ENCODE measurements around the gene KLK1.
"Not testable (repeated sequence)": the region's sequence is repeated elsewhere in the genome, so short reads cannot be mapped to it uniquely, and the experiment has no call there.

KLK1 gene

DNA sequence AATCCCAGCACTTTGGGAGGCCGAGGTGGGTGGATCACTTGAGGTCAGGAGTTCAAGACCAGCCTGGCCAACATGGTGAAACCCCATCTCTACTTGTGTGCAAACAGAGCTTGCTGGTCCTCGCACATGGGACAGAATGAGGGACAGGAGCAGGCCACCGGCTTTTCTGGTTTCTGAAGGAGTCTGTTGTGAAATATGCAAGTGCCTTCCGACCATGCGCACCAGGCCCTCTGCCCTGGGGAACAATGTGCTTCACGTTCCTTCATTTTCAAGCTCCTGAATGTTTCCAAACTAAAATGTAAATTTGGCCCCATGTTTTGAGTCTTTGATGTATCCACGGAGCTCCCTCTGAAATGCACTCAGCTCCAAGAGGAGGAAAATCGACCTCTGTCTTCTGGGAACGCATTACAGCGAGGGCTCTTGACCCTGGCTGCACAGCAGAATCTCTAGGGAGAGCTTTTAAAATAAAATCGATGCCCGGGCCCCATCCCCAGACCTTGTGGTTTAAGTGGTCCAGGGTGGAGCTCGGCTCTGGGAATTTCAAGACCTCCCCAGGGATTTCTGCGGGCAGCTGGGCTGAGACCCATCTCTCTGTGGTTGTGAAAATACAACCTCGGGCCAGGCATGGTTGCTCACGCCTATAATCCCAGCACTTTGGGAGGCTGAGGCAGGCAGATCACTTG, 42.7 kb downstream of the KLK1 start:
- Histone ChIP-seq H3K4me3 (ENCODE audit: low read depth in 1 of 2, low read length in 2 of 2) (no peak overlapping the region), H3K4me1 (ENCODE audit: insufficient read depth, low read length) (no peaks in the 10 kb centered on the region), H3K36me3 (ENCODE audit: insufficient read depth, low read length) (no peaks in the 10 kb centered on the region), H3K9ac (ENCODE audit: low read length) (no peak overlapping the region), H3K9me3 (ENCODE audit: low read length) (no peaks in the 10 kb centered on the region), H3K27me3 (ENCODE audit: control insufficient read depth in 1 of 2, insufficient read depth in 2 of 2, low read length in 2 of 2) (peaks cover 32 to 49% of the 10 kb centered on the region in 2 donors), H3K27ac (ENCODE audit: low read depth, low read length) (no peak overlapping the region)

DNA sequence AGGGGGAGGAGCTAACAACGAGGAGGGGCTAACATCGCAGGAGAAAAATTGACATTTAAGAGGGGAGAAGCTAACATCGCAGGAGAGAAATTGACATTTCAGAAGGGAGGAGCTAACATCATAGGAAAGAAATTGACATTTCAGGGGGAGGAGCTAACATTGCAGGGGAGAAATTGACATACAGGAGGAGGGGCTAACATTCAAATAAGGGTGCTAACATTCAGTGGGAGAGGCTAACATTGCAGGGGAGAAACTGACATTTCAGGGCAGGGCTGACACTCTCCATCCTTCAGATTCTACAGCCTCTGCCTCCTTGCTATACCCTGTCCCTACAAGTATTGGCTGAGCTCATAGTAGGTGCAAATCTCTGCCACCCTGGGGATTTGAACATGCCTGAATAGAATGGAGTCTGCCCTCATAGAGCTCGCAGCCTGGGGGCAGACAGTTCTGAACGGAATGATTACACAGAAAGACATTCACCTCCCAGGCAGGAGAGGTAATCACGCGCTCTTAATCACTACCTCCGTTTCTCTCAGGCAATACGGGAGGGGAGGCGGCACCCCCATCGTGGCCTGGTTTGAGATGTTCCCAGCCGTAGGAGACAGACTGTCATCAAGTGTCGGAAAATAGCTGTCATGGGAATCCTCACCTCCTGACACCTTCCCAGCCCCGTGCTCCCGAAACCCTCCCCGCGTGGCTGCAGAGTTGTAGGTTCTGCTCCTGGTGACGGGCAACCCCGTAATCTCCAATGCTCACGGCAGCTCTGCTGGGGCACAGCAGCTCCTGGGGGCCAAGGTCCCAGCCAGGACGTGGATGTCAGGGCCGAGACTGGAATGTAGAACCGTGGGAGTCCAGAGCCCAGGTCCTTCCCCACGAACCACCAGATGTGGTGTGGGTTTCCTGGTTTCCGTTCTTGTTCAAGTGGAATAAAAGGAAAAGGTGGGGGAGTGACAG, 43.8 kb downstream of the KLK1 start:
- Histone ChIP-seq H3K36me3 (ENCODE audit: insufficient read depth, low read length) (no peaks in the 10 kb centered on the region), H3K9me3 (ENCODE audit: low read length) (no peaks in the 10 kb centered on the region), H3K27ac (ENCODE audit: low read depth, low read length) (no peak overlapping the region), H3K9ac (ENCODE audit: low read length) (no peak overlapping the region), H3K4me3 (ENCODE audit: low read depth in 1 of 2, low read length in 2 of 2) (no peak overlapping the region), H3K27me3 (ENCODE audit: control insufficient read depth in 1 of 2, insufficient read depth in 2 of 2, low read length in 2 of 2) (peaks cover 32 to 49% of the 10 kb centered on the region in 2 donors), H3K4me1 (ENCODE audit: insufficient read depth, low read length) (no peaks in the 10 kb centered on the region)

DNA sequence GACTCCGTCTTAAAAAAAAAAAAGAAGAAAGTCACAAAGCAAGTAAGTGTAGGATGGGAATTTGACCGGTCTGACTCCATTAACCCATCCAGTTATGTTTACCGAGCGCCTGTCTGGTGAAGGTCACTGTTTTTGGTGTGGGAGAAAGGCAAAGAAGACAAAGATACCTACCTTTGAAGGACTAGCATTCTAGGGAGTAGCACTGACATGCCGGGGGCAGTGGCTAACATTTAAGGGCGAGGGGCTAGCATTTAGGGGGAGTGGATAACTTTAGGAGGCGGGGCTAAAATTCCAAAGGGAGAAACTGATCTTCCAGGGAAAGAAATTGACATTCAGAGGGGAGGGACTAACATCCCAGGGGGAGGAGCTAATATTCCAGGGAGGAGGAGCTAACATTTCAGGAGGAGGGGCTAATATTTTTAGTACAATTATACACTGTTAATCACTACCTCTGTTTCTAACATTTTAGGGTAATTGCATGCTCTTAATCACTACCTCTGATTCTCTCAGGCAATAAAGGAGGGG, 44.6 kb downstream of the KLK1 start:
- no peak overlapping the region for H3K27ac ChIP-seq (ENCODE audit: low read depth, low read length)
- no peaks in the 10 kb centered on the region for H3K36me3 ChIP-seq (ENCODE audit: insufficient read depth, low read length)
- H3K27me3 ChIP-seq (ENCODE audit: control insufficient read depth in 1 of 2, insufficient read depth in 2 of 2, low read length in 2 of 2), result peaks cover 32 to 49% of the 10 kb centered on the region in 2 donors
- no peak overlapping the region for H3K4me3 ChIP-seq (ENCODE audit: low read depth in 1 of 2, low read length in 2 of 2)
- H3K9me3 ChIP-seq (ENCODE audit: low read length), result no peaks in the 10 kb centered on the region
- H3K9ac ChIP-seq (ENCODE audit: low read length), result no peak overlapping the region
- H3K4me1 ChIP-seq (ENCODE audit: insufficient read depth, low read length), result no peaks in the 10 kb centered on the region

DNA sequence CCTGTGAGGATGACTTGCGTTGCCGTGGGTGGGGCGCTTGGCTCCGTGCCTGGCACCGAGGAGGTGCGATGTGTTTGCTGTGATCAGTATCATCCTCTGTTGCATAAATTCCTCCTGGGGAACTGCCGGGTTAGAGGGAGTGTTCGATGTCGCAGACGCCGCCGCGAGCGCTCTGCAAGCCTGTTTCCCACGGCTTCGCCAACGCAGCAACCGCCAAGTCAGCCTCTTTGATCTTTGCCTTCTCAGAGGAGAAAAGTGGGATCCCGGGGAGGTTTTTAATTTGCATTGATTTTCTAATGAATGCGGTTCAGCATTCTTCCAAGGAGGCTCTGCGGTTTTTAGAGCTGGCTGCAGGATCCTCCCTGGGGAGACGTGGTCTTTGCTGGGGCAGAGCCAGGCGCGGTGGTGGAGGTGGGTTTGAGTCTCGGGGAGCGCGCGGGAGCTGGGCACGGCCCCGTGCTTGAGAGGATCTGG, 45.7 kb downstream of the KLK1 start:
- no peak overlapping the region for H3K4me3 ChIP-seq (ENCODE audit: low read depth in 1 of 2, low read length in 2 of 2)
- H3K9me3 ChIP-seq (ENCODE audit: low read length), result no peaks in the 10 kb centered on the region
- H3K27me3 ChIP-seq (ENCODE audit: control insufficient read depth in 1 of 2, insufficient read depth in 2 of 2, low read length in 2 of 2), result peaks cover 32 to 50% of the 10 kb centered on the region in 2 donors
- no peaks in the 10 kb centered on the region for H3K36me3 ChIP-seq (ENCODE audit: insufficient read depth, low read length)
- H3K9ac ChIP-seq (ENCODE audit: low read length), result no peak overlapping the region
- H3K4me1 ChIP-seq (ENCODE audit: insufficient read depth, low read length), result no peaks in the 10 kb centered on the region
- no peak overlapping the region for H3K27ac ChIP-seq (ENCODE audit: low read depth, low read length)

DNA sequence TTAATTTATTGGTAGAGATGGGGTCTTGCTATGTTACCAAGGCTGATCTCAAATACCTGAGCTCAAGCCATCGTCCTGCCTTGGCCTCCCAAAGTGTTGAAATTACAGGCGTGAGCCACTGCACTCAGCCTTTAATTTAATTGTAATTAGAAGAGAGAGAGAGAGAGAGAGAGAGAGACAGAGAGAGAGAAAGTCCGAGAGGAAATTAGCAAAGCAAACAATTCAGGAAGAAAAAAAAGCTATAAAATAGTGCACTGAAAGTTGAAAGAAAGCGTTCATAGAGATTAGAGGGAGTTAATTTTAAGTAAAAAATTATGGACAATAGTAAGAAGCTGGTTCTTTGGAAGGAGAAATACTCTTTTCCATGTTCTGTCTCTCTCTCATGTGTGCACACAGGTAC, 46.3 kb downstream of the KLK1 start:
- H3K4me3 ChIP-seq (ENCODE audit: low read depth in 1 of 2, low read length in 2 of 2), result no peak overlapping the region
- H3K9ac ChIP-seq (ENCODE audit: low read length), result no peak overlapping the region
- H3K27me3 ChIP-seq (ENCODE audit: control insufficient read depth in 1 of 2, insufficient read depth in 2 of 2, low read length in 2 of 2), result peaks cover 32 to 52% of the 10 kb centered on the region in 2 donors
- H3K9me3 ChIP-seq (ENCODE audit: low read length), result peaks cover 3% of the 10 kb centered on the region
- no peaks in the 10 kb centered on the region for H3K4me1 ChIP-seq (ENCODE audit: insufficient read depth, low read length)
- H3K27ac ChIP-seq (ENCODE audit: low read depth, low read length), result no peak overlapping the region
- no peaks in the 10 kb centered on the region for H3K36me3 ChIP-seq (ENCODE audit: insufficient read depth, low read length)

DNA sequence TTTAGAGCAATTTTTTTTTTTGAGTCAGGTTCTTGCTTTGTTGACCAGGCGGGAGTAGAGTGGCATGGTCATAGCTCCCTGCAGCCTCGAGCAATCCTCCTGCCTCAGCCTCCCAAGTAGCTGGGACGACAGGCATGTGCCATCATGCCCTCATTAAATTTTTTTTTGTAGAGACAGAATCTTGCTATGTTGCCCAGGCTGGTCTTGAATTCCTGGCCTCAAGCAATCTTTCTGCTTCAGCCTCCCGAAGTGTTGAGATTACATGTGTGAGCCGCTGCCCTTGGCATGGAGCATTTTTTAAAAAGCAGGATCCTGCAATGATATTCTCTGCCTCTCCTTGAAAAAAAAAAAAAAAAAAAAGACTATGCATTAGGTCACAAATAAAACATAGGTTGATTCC, 47.5 kb downstream of the KLK1 start:
- H3K9ac ChIP-seq (ENCODE audit: low read length), result no peak overlapping the region
- no peaks in the 10 kb centered on the region for H3K36me3 ChIP-seq (ENCODE audit: insufficient read depth, low read length)
- no peak overlapping the region for H3K4me3 ChIP-seq (ENCODE audit: low read depth in 1 of 2, low read length in 2 of 2)
- H3K4me1 ChIP-seq (ENCODE audit: insufficient read depth, low read length), result no peaks in the 10 kb centered on the region
- peaks cover 32 to 49% of the 10 kb centered on the region in 2 donors for H3K27me3 ChIP-seq (ENCODE audit: control insufficient read depth in 1 of 2, insufficient read depth in 2 of 2, low read length in 2 of 2)
- H3K9me3 ChIP-seq (ENCODE audit: low read length), result peaks cover 4% of the 10 kb centered on the region
- no peak overlapping the region for H3K27ac ChIP-seq (ENCODE audit: low read depth, low read length)

DNA sequence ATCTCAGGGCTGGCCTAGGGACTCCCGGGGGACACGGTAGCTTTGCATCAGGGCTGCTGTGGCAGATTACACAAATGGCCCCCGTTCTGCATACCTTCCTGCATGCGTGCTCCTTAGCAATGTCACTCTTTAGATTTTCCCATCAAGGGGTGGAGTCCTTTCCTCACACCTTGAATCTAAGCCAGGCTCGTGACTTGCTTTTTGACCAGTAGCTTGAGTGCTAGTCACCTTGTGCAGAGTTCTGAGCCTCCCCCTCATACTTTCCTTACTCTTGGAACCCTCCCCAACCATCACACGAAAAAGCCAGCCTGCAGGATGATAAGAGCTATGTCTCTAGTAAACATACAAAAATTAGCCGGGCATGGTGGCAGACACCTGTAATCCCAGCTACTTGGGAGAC, 50.1 kb downstream of the KLK1 start:
- not testable (repeated sequence) for H3K4me3 ChIP-seq (ENCODE audit: low read depth in 1 of 2, low read length in 2 of 2); H3K27ac ChIP-seq (ENCODE audit: low read depth, low read length); H3K36me3 ChIP-seq (ENCODE audit: insufficient read depth, low read length); H3K9ac ChIP-seq (ENCODE audit: low read length); H3K4me1 ChIP-seq (ENCODE audit: insufficient read depth, low read length); H3K9me3 ChIP-seq (ENCODE audit: low read length)
- peaks cover 9 to 23% of the 10 kb centered on the region in 2 donors for H3K27me3 ChIP-seq (ENCODE audit: control insufficient read depth in 1 of 2, insufficient read depth in 2 of 2, low read length in 2 of 2)

DNA sequence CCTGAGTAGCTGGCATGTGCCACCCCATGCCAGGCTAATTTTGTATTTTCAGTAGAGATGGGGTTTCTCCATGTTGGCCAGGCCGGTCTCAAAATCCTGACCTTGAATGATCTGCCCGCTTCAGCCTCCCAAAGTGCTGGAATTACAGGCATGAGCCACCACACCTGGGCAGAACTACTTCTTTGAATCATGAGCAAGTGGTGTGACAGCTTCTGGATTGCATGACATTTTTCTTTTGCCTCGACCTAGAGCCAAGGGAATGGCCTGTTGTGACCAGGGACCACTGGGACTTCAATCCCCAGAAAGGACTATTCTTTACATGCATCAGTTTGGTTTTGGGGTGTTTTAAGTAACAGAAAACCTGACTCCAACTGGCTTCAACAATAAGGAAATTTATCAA, 50.7 kb downstream of the KLK1 start:
- not testable (repeated sequence) for H3K36me3 ChIP-seq (ENCODE audit: insufficient read depth, low read length); H3K9me3 ChIP-seq (ENCODE audit: low read length)
- H3K27me3 ChIP-seq (ENCODE audit: control insufficient read depth in 1 of 2, insufficient read depth in 2 of 2, low read length in 2 of 2), result peaks cover 5 to 18% of the 10 kb centered on the region in 2 donors

DNA sequence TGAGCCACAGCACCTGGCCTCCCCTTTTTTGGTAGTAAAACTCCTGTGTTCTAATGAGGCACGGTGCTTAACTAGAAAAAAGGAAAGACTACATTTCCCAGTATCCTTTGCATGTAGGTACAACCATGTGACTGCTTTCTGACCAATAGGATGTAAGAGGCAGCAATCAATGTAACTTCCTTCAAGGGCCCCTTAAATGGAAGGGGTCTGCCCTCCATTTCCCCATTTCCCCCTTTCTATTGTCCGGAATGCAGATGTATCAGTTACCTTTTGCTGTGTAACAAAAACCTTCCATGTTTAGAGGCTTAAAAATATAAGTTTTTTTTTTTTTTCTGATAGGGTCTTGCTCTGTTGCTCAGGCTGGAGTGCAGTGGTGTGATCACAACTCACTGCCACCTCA, 51.1 kb downstream of the KLK1 start:
- Histone ChIP-seq H3K4me1 (ENCODE audit: insufficient read depth, low read length) (no peaks in the 10 kb centered on the region), H3K9ac (ENCODE audit: low read length) (no peak overlapping the region), H3K9me3 (ENCODE audit: low read length) (peaks cover 4% of the 10 kb centered on the region), H3K4me3 (ENCODE audit: low read depth in 1 of 2, low read length in 2 of 2) (no peak overlapping the region), H3K36me3 (ENCODE audit: insufficient read depth, low read length) (no peaks in the 10 kb centered on the region), H3K27ac (ENCODE audit: low read depth, low read length) (no peak overlapping the region), H3K27me3 (ENCODE audit: control insufficient read depth in 1 of 2, insufficient read depth in 2 of 2, low read length in 2 of 2) (peaks cover 3 to 14% of the 10 kb centered on the region in 2 donors)

More for the DNA sequence above, 50.7 kb downstream of the KLK1 start:
- H3K27ac ChIP-seq (ENCODE audit: low read depth, low read length); H3K9ac ChIP-seq (ENCODE audit: low read length); H3K4me3 ChIP-seq (ENCODE audit: low read depth in 1 of 2, low read length in 2 of 2); H3K4me1 ChIP-seq (ENCODE audit: insufficient read depth, low read length): not testable (repeated sequence)

DNA sequence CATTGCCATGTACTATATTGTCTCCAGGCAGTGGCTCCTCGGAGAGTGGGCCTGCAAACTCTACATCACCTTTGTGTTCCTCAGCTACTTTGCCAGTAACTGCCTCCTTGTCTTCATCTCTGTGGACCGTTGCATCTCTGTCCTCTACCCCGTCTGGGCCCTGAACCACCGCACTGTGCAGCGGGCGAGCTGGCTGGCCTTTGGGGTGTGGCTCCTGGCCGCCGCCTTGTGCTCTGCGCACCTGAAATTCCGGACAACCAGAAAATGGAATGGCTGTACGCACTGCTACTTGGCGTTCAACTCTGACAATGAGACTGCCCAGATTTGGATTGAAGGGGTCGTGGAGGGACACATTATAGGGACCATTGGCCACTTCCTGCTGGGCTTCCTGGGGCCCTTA, 52.7 kb downstream of the KLK1 start:
- Histone ChIP-seq H3K9ac (ENCODE audit: low read length) (no peak overlapping the region), H3K36me3 (ENCODE audit: insufficient read depth, low read length) (no peaks in the 10 kb centered on the region), H3K27ac (ENCODE audit: low read depth, low read length) (no peak overlapping the region), H3K9me3 (ENCODE audit: low read length) (peaks cover 4% of the 10 kb centered on the region), H3K27me3 (ENCODE audit: control insufficient read depth in 1 of 2, insufficient read depth in 2 of 2, low read length in 2 of 2) (peaks cover 0 to 10% of the 10 kb centered on the region in 2 donors), H3K4me3 (ENCODE audit: low read depth in 1 of 2, low read length in 2 of 2) (no peak overlapping the region), H3K4me1 (ENCODE audit: insufficient read depth, low read length) (no peaks in the 10 kb centered on the region)

DNA sequence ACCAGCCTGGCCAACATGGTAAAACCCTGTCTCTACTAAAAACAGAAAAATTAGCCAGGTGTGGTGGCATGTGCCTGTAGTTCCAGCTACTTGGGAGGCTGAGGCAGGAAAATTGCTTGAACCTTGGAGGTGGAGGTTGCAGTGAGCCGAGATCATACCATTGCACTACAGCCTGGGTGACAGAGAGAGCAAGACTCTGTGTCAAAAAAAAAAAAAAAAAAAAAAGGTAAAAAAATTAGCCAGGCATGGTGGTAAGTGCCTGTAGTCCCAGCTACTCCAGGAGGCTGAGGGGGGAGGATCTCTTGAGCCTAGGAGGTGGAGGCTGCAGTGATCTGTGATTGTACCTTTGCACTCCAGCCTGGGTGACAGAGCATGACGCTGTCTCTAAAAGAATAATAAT, 53.4 kb downstream of the KLK1 start, which contains the start of gene GPR32:
GPR32 (plus strand) TSS at position 301 of the 400 bp plus-strand sequence. CDS start 137 bp downstream, outside the sequence.
- H3K9ac ChIP-seq (ENCODE audit: low read length); H3K9me3 ChIP-seq (ENCODE audit: low read length); H3K27ac ChIP-seq (ENCODE audit: low read depth, low read length); H3K4me3 ChIP-seq (ENCODE audit: low read depth in 1 of 2, low read length in 2 of 2); H3K4me1 ChIP-seq (ENCODE audit: insufficient read depth, low read length); H3K36me3 ChIP-seq (ENCODE audit: insufficient read depth, low read length): not testable (repeated sequence)
- peaks cover 0 to 10% of the 10 kb centered on the region in 2 donors for H3K27me3 ChIP-seq (ENCODE audit: control insufficient read depth in 1 of 2, insufficient read depth in 2 of 2, low read length in 2 of 2)
